Ishikawa (cell line): ENCODE data around the gene FRAT1.

Source experiments
- CEBPB ChIP-seq: IDR thresholded peaks from 2 replicates; pipeline ENCODE4 v1.6.1; 2012
- MAX ChIP-seq: IDR thresholded peaks from 2 replicates; pipeline ENCODE4 v1.6.1; 2012
- REST ChIP-seq: IDR thresholded peaks from 2 replicates; pipeline ENCODE4 v1.6.1; 2012; ENCODE audit warnings: low read depth, mild to moderate bottlenecking
- TAF1 ChIP-seq: IDR thresholded peaks from 2 replicates; pipeline ENCODE4 v1.6.1; 2012; ENCODE audit warnings: low read depth, mild to moderate bottlenecking
- YY1 ChIP-seq: IDR thresholded peaks from 2 replicates; pipeline ENCODE4 v1.6.1; 2012; ENCODE audit warnings: low read depth

- TF ChIP-seq MAX: no peak
- no peak for TF ChIP-seq TAF1
- no peak for TF ChIP-seq REST
- TF ChIP-seq CEBPB: no peak
- TF ChIP-seq YY1: no peak
Observed at GRCh38 chr10:97280783-97281182, 38.3 kb upstream of the FRAT1 start.
